Limb (tissue), 2 donors: ENCODE data around the gene CD300H.

ENCODE experiments used
- DNase-seq, 2 donors: peaks; one replicate each; pipeline ENCODE4 v3.0.0-alpha.2; 2016; ENCODE audit errors: extremely low spot score in 2 of 2

Gene CD300H

DNA sequence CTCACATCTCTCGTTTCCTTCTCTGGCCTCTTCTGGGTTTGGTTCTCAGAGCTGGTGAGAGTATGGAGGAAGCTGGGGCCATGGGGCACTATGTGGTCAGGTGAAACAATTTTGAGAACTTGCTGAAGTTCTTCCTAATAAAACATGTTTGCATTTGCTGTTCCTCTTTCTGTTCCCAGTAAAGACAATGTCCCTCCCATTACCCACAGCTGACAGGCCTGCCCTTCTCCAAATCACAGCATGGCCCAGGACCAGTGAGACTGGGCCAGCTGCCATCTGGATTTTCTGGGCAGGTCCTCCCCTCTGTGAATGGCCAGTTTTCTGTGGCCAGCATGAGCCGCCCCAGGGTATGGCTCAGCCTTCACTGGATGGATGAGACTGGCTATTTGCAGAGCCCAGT lies at the start of gene CD300H:
Gene CD300H, minus strand, starts transcription at position 113 of the 400 bp plus-strand sequence.
- no peak for DNase-seq

DNA sequence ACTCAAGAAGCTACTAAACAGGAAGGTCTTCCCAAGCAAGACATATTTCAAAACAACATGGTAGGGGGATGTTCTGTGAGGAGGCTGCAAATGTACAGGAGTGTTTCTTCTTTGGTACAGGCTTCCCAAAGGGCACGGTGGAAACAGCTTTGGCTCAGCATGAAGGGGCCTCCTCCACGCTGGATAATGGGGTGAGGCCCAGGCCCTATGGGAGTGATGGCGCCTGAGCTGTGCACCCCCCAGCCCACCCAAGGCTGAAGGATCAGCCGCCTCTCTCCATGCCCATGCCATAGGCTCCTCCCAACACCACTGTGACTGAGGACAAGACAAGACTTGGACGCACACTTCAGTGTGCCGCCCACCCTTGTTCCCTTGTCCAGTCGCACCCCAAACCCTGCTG lies 49.4 kb upstream of the CD300H start:
- no peak for DNase-seq

DNA sequence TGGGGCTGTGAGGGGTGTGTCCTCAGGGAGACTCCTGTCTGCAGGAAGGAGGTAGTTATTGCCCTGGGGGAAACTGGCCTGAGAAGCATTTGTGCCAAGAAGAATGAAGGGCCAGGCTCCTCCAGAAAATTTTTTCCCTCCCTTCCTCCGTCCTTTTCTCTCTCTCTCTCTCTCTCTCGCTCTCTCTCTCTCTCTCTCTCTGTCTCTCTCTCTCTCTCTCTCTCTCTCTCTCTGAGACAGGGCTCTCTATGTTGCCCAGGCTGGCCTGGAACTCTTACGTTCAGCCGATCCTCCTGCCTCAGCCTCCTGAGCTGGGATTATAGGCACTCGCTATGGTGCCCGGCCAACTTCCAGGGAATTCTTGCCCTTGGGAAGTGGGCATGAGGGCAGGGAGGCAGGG lies 44.7 kb upstream of the CD300H start:
- DNase-seq: no peak

- DNase-seq: no peak
Measured at GRCh38 chr17:74610108-74610507, 42.8 kb upstream of the CD300H start.

DNA sequence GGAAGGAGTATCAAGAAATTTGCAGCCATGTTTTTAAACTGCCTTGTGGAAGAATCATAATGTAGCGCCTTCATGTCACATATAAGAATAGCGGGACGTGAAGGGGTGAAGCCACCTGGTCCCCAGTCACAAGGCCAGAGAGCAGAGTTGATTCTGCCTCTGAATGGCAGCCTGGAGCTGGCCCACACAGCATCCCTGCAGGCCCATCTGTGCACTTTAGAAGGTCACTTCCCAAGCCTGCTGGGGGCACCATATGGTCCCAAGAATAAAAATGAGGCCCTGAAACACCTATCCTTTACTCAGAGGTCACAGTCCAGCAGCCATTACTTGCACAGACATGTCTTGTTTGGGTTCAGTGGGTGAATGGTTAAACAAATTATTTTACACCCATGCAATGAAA lies 41.2 kb upstream of the CD300H start:
- DNase-seq: no peak

DNA sequence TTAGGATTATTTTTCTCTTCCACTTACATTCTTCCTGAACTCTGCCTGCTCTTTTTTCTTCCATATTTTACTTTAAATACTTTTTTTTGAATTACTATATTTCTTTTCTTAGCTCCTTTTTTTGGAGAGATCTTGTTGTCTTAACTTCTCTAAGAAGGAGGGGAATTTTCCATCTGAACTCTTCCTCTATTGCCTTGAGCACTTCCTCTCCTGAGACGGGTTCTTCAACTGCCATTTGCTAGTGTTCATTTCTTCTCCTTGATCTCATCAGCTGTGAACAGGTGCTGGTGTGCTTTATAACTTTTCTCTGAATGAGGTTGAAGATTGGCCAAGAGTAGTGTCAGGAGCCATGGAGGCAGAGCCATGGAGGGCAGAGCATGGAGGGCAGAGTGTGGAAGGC lies 39.9 kb upstream of the CD300H start:
- no peak for DNase-seq

DNA sequence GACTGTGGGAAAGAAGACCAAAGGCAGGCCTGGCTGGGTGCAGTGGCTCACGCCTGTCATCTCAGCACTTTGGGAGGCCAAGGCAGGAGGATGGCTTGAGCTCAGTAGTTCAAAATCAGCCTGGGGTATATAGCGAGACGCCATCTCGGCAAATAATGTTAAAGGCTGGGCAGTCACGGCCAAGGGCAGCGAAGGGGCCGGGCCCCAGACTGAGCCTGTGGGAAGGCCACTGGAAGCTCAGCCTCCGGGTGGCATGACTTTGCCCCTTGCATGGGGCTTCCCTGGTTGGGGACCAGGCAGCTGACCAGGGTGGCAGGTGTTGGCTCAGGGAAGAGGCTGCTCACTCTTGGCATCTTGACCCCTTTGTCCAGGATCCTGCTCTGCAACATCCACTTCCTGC lies 38.7 kb upstream of the CD300H start:
- no peak for DNase-seq

- no peak for DNase-seq
Measured at GRCh38 chr17:74605361-74605760, 38.1 kb upstream of the CD300H start.

- no peak for DNase-seq
Measured at GRCh38 chr17:74604761-74605160, 37.5 kb upstream of the CD300H start.

DNA sequence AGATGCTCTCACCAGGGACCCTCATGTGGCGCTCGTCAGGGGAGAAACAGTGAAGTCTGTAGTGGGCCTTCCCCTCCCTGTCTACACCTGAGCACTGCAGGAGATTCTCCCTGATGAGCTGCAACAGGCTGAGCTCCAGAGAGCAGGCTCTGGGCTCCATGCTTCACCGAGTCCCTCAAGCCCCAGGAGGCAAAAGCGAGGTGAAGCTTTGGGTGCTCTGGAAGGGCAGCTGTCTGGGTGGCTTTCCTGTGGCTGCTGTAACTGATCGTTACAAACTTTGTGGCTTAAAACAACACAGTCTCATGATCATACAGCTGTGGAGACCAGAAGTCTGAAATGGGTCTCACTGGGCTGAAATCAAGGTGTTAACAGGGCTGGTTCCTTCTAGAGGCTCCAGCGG lies 36.9 kb upstream of the CD300H start:
- no peak for DNase-seq

GRCh38 chr17:74603746-74604145 lies 36.4 kb upstream of the CD300H start:
- DNase-seq: no peak

DNA sequence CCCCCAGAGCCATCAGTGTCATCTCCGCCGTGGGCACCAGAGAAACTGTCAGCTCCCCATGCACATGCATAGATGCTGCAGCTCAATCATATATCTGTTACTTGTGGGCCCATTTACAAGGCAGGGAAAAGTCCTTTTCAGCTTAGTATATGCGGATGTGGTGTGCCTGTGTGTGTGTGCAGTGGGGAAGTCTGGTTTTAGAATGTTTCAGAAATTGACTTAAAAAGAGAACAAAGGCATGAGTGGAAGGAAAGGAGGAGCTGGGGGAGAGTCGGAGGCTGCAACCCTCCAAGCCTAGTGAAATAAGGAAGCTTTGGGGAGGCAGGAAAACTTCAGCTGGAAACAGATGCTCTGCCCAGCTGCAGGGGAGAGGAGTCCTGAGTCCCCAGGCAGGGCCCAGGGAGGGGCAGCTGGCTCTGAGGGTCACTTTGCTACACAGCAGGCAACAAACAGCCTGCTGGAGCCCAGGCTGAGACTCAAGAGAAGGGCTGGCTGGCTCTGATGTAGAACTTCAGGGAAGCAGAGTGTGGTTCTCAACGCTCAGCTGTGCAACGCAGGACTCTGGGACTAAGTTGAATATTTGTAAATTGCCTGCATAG lies 35.8 kb upstream of the CD300H start:
- DNase-seq: no peak

- DNase-seq: peak in 1 of 2 donors; percentile 40
Measured at GRCh38 chr17:74601944-74602572, 34.7 kb upstream of the CD300H start.

DNA sequence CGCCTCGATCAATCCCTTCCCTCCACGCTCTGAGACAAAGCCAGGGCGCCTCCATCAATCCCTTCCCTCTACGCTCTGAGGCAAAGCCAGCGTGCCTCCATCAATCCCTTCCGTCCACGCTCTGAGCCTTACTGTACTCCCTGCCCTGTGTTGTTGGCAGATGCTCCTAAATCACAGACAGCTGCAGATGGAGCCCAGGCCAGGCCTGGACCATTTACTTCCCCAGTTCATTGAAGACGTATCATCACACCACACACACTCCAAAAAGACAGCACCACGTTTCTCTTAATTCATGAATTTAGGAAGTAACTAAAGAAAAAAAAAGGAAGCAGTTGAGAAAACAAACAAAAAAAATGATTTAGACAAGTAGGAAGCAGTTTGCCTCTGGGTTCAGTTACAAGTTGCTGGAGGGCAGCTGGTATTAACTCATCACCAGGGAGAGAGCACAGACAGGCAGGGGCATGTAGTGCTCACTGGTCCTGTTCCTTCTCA lies 32.2 kb upstream of the CD300H start:
- no peak for DNase-seq

DNA sequence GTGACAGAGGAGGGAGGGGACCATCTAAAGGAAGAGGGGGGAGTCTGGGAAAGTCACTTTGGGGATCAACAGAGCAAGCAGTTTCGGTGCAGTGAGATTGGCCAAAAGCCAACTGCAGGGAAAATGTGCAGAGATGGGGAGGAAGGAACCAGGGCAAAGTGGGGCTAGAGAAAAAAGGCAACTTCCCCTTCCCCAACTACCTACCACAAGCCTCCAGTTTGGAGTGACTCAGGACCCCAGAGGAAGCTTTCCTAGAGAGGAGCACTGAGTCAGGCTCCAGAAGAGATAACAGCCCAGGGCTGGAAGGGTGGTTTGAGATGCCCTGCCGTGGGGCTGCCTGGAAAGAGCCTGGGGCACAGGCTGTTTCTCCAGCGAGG lies 31.7 kb upstream of the CD300H start:
- DNase-seq: no peak

GRCh38 chr17:74598346-74599022 lies 31.2 kb upstream of the CD300H start:
- no peak for DNase-seq

GRCh38 chr17:74597069-74597790 lies 29.9 kb upstream of the CD300H start:
- no peak for DNase-seq

DNA sequence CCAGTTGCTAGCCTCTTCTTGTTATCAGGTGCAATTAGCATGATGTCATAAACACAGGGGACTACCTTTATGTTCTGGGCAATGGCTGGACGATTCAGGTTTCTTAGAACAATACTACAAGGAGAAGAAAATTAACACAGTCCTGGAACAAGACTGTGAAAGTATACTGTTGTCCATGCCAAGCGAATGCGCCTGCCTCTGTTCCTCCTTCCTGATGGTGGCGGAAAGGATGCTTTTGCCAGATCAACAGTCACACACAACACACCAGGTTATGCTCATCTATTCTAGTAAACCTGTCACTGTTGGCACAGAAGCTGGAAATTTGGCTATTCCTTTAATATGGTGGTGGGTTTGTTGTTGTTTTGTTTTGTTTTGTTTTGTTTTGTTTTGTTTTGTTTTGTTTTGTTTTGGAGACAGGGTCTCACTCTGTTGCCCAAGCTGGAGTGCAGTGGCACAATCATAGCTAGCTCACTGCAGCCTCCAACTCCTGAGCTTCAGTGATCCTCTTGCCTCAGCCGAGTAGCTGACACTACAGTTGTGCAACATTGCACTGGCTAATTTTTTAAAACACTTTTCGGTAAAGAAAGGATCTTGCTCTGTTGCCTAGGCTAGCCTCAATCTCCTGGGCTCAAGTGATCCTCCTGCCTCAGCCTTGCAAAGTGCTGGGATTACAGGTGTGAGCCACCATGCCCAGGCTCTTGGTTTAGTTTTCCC lies 27.9 kb upstream of the CD300H start:
- DNase-seq: no peak

DNA sequence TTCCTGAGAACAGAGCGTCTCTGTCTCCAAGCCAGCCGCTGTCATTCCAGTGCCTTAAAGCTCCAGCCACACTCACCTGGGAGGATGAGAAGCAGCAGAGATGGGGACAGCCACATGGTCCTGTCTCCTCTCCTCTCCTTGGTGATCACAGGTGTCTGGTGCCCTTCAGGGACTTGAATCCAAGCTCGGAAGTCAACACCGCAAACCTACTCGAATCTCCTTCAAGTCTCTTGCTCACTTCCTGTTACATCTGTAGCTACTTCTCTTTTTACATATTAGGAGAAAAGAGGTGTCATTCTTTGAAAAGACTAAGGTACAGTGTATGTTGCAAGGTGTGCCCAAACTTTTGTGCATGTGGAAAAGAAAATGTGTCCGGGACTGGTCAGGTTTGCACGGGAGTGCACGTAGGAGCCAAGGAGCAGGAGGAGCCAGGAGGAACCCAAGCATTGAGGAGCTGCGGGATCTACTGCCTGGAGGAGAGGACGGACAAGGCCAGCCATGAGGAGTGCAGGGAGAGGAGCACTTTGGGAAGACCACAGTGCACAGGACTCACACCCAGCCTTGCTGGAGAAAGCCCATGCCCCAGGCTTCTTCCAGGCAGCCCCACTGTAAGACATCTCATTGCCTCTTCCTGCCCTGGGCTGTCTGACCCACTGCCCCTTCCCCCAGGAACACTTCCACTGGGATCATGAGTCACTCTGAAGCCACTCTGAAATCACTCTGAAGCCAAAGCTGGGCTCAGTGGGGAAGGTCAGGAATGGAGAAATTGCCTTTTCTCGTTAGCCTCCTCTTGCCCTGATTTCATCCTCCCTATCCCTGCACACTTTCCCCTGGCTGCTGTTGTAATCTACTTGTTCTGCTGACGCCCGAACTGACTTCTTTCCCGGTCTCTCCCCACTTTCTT lies 25.0 kb upstream of the CD300H start, which contains the start of gene CD300LD:
Gene CD300LD, minus strand, starts transcription at position 197 of the 904 bp plus-strand sequence. Its CDS starts 81 bp downstream, at position 116.
- DNase-seq: no peak

DNA sequence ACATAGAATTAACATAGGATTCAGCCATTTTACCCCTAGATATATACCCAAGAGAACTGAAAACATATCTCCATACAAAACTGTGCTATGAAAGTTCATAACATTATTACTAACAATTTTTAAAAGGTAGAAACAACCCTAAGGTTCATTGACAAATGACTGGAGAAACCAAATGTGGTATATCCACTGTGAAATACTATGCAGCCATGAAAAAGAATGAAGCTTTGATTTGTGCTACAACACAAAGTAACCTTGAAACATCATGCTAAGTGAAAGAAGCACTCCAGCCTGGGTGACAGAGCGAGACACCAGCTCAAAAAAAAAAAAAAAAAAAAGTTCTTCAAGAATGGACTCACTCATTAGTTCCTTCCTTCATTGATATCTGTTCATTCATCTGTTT lies 24.2 kb upstream of the CD300H start:
- no peak for DNase-seq
